ENCODE results near the gene ERC2. TPM values are rescaled to one million over a fixed set of nuclear protein-coding genes. Genes with fewer than 3 reads are reported as not detected.

Gene ERC2
- total RNA-seq, 1 donor from 2014 or later, result 0.65 TPM

DNA sequence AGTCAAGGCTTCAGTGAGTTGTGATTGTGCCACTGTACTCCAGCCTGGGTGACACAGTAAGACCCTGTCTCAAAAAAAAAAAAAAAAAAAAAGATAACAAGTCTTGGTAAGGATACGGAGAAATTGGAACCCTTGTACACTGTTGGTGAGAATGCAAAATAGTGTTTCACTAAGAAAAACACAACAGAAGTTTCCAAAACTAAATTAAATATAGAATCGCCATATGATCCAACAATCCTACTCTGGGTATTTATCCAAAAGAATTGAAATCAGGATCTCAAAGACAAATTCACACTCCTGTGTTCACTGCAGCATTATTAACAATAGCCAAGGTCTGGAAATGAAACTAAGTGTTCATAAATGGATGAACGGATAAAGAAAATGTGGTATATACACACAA, 149.4 kb downstream of the ERC2 start:
- TF ChIP-seq, protein P1, sequence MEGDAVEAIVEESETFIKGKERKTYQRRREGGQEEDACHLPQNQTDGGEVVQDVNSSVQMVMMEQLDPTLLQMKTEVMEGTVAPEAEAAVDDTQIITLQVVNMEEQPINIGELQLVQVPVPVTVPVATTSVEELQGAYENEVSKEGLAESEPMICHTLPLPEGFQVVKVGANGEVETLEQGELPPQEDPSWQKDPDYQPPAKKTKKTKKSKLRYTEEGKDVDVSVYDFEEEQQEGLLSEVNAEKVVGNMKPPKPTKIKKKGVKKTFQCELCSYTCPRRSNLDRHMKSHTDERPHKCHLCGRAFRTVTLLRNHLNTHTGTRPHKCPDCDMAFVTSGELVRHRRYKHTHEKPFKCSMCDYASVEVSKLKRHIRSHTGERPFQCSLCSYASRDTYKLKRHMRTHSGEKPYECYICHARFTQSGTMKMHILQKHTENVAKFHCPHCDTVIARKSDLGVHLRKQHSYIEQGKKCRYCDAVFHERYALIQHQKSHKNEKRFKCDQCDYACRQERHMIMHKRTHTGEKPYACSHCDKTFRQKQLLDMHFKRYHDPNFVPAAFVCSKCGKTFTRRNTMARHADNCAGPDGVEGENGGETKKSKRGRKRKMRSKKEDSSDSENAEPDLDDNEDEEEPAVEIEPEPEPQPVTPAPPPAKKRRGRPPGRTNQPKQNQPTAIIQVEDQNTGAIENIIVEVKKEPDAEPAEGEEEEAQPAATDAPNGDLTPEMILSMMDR (IDR thresholded peaks at IDR 0.05), result no peak
- H3K9me3 Mint-ChIP-seq (ENCODE audit: low read depth), result no peaks in the 10 kb centered on the region

DNA sequence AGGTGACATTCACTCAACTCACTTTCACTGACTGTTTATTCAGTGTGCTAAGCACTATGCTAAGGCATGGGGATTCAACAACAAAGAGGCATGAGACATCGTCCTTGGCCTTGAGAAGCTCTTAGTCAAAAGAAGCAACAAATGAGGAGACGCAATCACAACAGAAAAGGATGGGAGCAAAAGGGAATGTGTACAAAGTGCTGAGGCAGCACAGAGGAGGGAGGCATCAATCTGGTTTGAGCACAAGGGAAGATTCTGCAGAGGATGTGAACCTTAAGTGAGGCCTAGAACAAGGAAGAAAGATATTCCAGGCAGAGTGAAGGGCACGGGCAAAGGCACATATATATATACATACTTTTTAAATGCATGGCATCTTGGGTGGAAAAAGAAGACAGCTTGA, 151.3 kb downstream of the ERC2 start:
- no peak overlapping the region for H3K4me3 Mint-ChIP-seq (ENCODE audit: unreplicated experiment)
- H3K27ac Mint-ChIP-seq (ENCODE audit: unreplicated experiment), result no peak overlapping the region
- peaks cover 15% of the 10 kb centered on the region for H3K4me1 Mint-ChIP-seq (ENCODE audit: low read depth)
- H3K36me3 Mint-ChIP-seq (ENCODE audit: low read depth), result no peaks in the 10 kb centered on the region
- H3K9me3 Mint-ChIP-seq (ENCODE audit: low read depth), result no peaks in the 10 kb centered on the region
- TF ChIP-seq, protein P1 (IDR thresholded peaks at IDR 0.05), result no peak
- DNase-seq (ENCODE audit: low spot score), result no peak
- H3K27me3 Mint-ChIP-seq (ENCODE audit: low read depth), result no peaks in the 10 kb centered on the region

More for the DNA sequence above, 149.4 kb downstream of the ERC2 start:
- Mint-ChIP-seq H3K27ac (ENCODE audit: unreplicated experiment) (no peak overlapping the region), H3K4me1 (ENCODE audit: low read depth) (peaks cover 22% of the 10 kb centered on the region), H3K4me3 (ENCODE audit: unreplicated experiment) (no peak overlapping the region), H3K27me3 (ENCODE audit: low read depth) (no peaks in the 10 kb centered on the region), H3K36me3 (ENCODE audit: low read depth) (no peaks in the 10 kb centered on the region)
- no peak for DNase-seq (ENCODE audit: low spot score)

- TF ChIP-seq, protein P1 (IDR thresholded peaks at IDR 0.05), result no peak
- peak overlapping the region; percentile 50 for H3K27ac Mint-ChIP-seq (ENCODE audit: unreplicated experiment)
- no peaks in the 10 kb centered on the region for H3K9me3 Mint-ChIP-seq (ENCODE audit: low read depth)
- H3K4me3 Mint-ChIP-seq (ENCODE audit: unreplicated experiment), result no peak overlapping the region
- no peaks in the 10 kb centered on the region for H3K36me3 Mint-ChIP-seq (ENCODE audit: low read depth)
- H3K4me1 Mint-ChIP-seq (ENCODE audit: low read depth), result peaks cover 15% of the 10 kb centered on the region
- H3K27me3 Mint-ChIP-seq (ENCODE audit: low read depth), result no peaks in the 10 kb centered on the region
- no peak for DNase-seq (ENCODE audit: low spot score)
Observed at GRCh38 chr3:56314842-56315241, 153.4 kb downstream of the ERC2 start.

DNA sequence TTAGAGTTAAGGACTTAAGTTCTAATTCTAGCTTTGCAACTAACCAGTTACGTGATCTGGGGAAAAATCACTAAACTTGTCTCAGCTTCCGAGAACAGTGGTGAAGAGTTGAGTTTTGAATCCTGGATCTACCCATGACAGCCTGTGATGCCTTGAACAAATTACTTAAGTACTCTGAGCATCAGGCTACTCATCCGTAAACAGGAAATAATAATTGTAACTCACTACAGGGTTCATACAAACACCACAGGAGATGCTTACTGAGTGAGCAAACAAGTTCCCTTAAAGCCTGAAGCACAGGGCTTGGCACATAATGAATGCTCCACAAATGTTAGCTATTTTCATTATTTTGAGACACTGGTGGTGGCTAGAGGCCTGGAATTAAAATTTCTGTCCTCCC, 158.8 kb downstream of the ERC2 start:
- Mint-ChIP-seq H3K36me3 (ENCODE audit: low read depth) (no peaks in the 10 kb centered on the region), H3K27me3 (ENCODE audit: low read depth) (peaks cover 3% of the 10 kb centered on the region), H3K4me1 (ENCODE audit: low read depth) (peaks cover under 1% of the 10 kb centered on the region), H3K27ac (ENCODE audit: unreplicated experiment) (no peak overlapping the region), H3K4me3 (ENCODE audit: unreplicated experiment) (no peak overlapping the region), H3K9me3 (ENCODE audit: low read depth) (no peaks in the 10 kb centered on the region)
- TF ChIP-seq, protein P1 (IDR thresholded peaks at IDR 0.05), result no peak
- DNase-seq (ENCODE audit: low spot score), result no peak

GRCh38 chr3:56308471-56308870, 159.8 kb downstream of the ERC2 start:
- Mint-ChIP-seq H3K4me3 (ENCODE audit: unreplicated experiment) (no peak overlapping the region), H3K4me1 (ENCODE audit: low read depth) (peaks cover 1% of the 10 kb centered on the region), H3K27ac (ENCODE audit: unreplicated experiment) (no peak overlapping the region), H3K36me3 (ENCODE audit: low read depth) (no peaks in the 10 kb centered on the region), H3K9me3 (ENCODE audit: low read depth) (no peaks in the 10 kb centered on the region), H3K27me3 (ENCODE audit: low read depth) (peaks cover 3% of the 10 kb centered on the region)
- TF ChIP-seq, protein P1 (IDR thresholded peaks at IDR 0.05), result no peak
- DNase-seq (ENCODE audit: low spot score), result no peak

All from chondrocyte (in vitro differentiated cells).